Spinal cord (tissue), 10 donors: Measurements from ENCODE around the gene CEP97. TPM values are rescaled to one million over a fixed set of nuclear protein-coding genes. Genes with fewer than 3 reads are reported as not detected.
A peak's percentile ranks its signal among the peaks of the same experiment; 100 is the strongest.
"Not testable (repeated sequence)": the region's sequence is repeated elsewhere in the genome, so short reads cannot be mapped to it uniquely, and the experiment has no call there.

Source experiments
- DNase-seq, 6 donors: peaks; one replicate each; pipeline versions ENCODE4 v3.0.0 to v3.0.0-alpha.2; 2013 to 2015; ENCODE audit warnings: low spot score in 6 of 6, low read depth in 4 of 6
- H3K27ac ChIP-seq: one replicate; pipeline ENCODE4 v1.5.1; 2013; ENCODE audit warnings: low read depth, low read length, control low read depth
- H3K27me3 ChIP-seq: one replicate; pipeline ENCODE4 v1.6.1; 2013; ENCODE audit warnings: low read length; ENCODE audit not compliant: control insufficient read depth, insufficient read depth
- H3K36me3 ChIP-seq: one replicate; pipeline ENCODE4 v1.6.1; 2013; ENCODE audit warnings: low read length; ENCODE audit not compliant: control insufficient read depth, insufficient read depth
- H3K4me1 ChIP-seq: one replicate; pipeline ENCODE4 v1.6.1; 2013; ENCODE audit warnings: low read length; ENCODE audit not compliant: control insufficient read depth, insufficient read depth
- H3K4me3 ChIP-seq: one replicate; pipeline ENCODE4 v1.5.1; 2013; ENCODE audit warnings: low read depth, low read length, control low read depth
- H3K9me3 ChIP-seq: one replicate; pipeline ENCODE4 v1.6.1; 2013; ENCODE audit warnings: low read length; ENCODE audit not compliant: control insufficient read depth, insufficient read depth
- WGBS: methylation state at CpG from one replicate; pipeline ENCODE4 v1.1.5; 2013; ENCODE audit warnings: missing lambda C conversion rate; ENCODE audit not compliant: insufficient coverage; 5-methylcytosine and 5-hydroxymethylcytosine counted together
- polyA plus RNA-seq, 2 donors: library from polyadenylated mRNA; unstranded; fragments of 120-200 nt; gene quantifications; one replicate each; pipeline ENCODE4 v1.2.1, GENCODE V29; 2013; ENCODE audit not compliant: insufficient read length in 2 of 2
- total RNA-seq, 2 donors: library from RNA; depleted of rRNA in 1 of 2; stranded (reverse); fragments of 120-200 nt in 1 of 2; fragments of >200 nt in 1 of 2; gene quantifications; one replicate each; pipeline versions ENCODE4 v1.2.3 to v1.2.4, GENCODE V29; 2013 to 2014
- donor health status: healthy.

CEP97 gene
- total and polyA plus RNA-seq, 4 donors, result 19.2 to 52.0 (median 26.2) TPM

DNA sequence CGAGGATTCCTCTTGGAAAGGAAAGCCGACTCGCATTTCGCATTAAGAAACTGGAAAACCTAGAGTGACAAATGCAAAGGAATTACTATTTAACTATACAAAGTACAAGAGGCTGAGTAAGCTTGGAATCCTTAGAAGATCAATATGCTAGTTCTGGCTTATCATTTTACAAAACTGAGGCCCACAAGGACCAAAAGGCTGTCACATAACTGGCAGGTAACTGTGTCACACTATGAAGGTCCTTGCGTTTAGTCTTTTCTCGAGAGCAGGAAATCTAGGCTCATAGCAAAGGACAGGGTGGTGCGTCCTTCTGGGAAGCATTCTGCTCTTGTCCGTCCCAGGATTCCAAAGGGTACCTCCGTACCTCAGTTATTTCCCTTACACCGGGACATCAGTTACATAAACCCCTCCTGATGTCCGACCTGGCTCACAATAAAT, 38.5 kb upstream of the CEP97 start:
- DNase-seq, result no peak
- Histone ChIP-seq H3K9me3 (no peaks in the 10 kb centered on the region), H3K4me1 (peaks cover 29% of the 10 kb centered on the region)

DNA sequence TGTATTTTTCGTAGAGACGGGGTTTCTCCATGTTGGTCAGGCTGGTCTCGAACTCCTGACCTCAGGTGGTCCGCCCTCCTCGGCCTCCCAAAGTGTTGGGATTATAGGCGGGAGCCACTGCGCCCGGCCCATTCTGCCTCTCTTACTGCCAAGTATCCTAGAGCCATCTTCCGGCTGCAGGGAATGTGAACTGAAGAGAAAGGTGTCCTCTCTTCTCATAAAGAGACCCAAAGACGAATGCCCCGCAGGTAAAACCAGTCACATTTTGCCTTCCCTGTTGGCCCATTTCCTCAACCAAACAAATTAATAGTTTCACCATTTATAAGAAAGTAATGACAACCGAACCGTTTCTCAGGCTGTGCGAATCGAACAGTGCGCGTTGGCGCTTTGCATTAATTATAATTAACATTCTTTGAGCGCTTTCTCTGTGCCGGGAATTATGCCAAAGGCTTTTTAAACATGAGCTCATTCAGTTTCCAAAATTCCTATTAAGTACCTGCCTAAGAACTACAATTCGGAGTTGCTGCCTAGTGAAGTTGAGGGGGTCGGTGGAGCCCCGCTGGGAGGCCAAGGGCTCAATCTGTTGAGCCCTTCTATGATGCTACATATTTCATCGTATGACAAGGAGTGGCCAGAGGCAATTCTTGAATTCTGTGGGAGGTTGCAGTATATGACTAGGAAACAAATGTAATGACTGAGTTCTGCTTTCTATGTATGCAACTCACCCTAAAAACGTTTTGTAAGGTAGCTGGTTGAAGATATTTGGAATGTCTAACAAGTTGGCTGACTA, 37.1 kb upstream of the CEP97 start:
- no peaks in the 10 kb centered on the region for H3K9me3 ChIP-seq
- peak in 2 of 6 donors; percentile 21 to 38 for DNase-seq
- 61% methylated on average over 7 of the region's 25 CpGs for WGBS
- no peaks in the 10 kb centered on the region for H3K27me3 ChIP-seq
- peaks cover 10% of the 10 kb centered on the region for H3K36me3 ChIP-seq
- peaks cover 29% of the 10 kb centered on the region for H3K4me1 ChIP-seq
- H3K27ac ChIP-seq, result peak overlapping the region; percentile 95
- peak overlapping the region; percentile 92 for H3K4me3 ChIP-seq

More for the DNA sequence above, 38.5 kb upstream of the CEP97 start:
- peak overlapping the region; percentile 95 for H3K27ac ChIP-seq
- peaks cover 22% of the 10 kb centered on the region for H3K36me3 ChIP-seq
- peak overlapping the region; percentile 92 for H3K4me3 ChIP-seq
- WGBS, result 0% methylated on average over 5 of the region's 11 CpGs
- H3K27me3 ChIP-seq, result no peaks in the 10 kb centered on the region

DNA sequence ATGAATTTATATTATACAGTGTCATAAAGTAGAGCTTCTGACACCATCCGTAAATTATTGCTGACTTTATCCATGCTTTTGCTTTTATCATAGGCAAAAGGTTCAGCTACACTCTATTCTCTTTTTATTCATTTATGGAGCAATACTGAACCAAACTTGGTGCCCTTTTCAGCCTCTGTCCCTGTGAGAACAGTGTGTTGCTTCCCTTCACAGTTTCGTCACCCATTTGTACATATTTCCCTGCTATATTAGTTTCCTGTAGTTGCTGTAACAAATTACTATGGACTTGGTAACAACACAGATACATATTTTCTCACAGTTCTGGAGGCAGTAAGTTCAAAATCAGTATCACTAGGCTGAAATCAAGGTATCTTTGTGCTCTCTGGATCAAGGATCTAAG, 35.1 kb upstream of the CEP97 start:
- H3K4me3 ChIP-seq, result no peak overlapping the region
- H3K27me3 ChIP-seq, result no peaks in the 10 kb centered on the region
- no peak overlapping the region for H3K27ac ChIP-seq
- H3K36me3 ChIP-seq, result peaks cover under 1% of the 10 kb centered on the region
- H3K9me3 ChIP-seq, result no peaks in the 10 kb centered on the region
- DNase-seq, result no peak
- peaks cover 21% of the 10 kb centered on the region for H3K4me1 ChIP-seq
- 100% methylated on average over 2 of the region's 2 CpGs for WGBS

DNA sequence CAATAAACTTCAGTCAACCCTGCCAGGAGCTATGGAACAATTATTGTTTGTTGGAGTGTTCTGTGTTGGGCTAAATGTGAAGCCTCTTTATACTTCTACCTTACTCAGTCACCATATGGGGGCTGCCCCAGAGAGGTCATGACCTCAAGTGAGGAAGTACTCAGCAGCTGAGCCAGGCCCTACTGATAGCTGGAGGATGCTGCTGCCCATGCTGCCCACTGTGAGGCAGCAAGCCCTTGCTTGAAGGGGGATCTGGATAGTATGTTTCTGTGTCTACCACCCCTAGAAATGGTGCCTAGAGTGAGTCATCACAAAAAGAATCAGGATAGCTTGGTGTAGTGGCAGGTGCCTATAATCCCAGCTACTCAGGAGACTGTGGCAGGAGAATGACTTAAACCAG, 33.4 kb upstream of the CEP97 start:
- Histone ChIP-seq H3K27ac (no peak overlapping the region), H3K9me3 (no peaks in the 10 kb centered on the region), H3K36me3 (no peaks in the 10 kb centered on the region), H3K4me3 (no peak overlapping the region), H3K27me3 (no peaks in the 10 kb centered on the region), H3K4me1 (peaks cover 18% of the 10 kb centered on the region)
- no peak for DNase-seq

DNA sequence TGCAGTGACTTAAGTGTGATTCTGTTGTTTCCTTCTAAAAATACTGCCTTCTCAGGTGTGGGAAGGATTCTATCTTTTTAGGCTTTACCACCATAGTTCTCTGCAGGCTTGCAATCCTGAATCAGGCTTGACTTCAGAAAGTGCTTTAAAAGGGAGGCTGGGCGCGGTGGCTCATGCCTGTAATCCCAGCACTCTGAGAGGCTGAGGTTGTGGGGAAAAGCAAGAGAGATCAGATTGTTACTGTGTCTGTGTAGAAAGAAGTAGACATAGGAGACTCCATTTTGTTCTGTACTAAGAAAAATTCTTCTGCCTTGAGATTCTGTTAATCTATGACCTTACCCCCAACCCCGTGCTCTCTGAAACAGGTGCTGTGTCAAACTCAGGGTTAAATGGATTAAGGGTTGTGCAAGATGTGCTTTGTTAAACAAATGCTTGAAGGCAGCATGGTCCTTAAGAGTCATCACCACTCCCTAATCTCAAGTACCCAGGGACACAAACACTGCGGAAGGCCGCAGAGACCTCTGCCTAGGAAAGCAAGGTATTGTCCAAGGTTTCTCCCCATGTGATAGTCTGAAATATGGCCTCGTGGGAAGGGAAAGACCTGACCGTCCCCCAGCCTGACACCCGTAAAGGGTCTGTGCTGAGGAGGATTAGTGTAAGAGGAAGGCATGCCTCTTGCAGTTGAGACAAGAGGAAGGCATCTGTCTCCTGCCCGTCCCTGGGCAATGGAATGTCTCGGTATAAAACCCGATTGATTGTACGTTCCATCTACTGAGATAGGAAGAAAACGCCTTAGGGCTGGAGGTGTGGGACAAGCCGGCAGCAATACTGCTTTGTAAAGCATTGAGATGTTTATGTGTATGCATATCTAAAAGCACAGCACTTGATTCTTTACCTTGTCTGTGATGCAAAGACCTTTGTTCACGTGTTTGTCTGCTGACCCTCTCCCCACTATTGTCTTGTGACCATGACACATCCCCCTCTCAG, 32.4 kb upstream of the CEP97 start:
- peaks cover 15% of the 10 kb centered on the region for H3K4me1 ChIP-seq
- not testable (repeated sequence) for DNase-seq, H3K4me3 ChIP-seq, H3K36me3 ChIP-seq, H3K27me3 ChIP-seq, H3K27ac ChIP-seq, H3K9me3 ChIP-seq
- 62% methylated on average over 5 of the region's 15 CpGs for WGBS

DNA sequence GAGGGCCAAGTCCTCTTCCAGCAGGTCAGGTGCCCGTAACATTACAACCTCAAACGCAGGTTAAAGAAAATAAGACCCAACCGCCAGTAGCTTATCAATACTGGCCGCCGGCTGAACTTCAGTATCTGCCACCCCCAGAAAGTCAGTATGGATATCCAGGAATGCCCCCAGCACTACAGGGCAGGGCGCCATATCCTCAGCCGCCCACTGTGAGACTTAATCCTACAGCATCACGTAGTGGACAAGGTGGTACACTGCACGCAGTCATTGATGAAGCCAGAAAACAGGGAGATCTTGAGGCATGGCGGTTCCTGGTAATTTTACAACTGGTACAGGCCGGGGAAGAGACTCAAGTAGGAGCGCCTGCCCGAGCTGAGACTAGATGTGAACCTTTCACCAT, 30.9 kb upstream of the CEP97 start:
- not testable (repeated sequence) for H3K27ac ChIP-seq, H3K36me3 ChIP-seq, H3K4me1 ChIP-seq, H3K9me3 ChIP-seq, H3K4me3 ChIP-seq, H3K27me3 ChIP-seq
- peak in 2 of 6 donors; percentile 16 to 28 for DNase-seq
- 90% methylated on average over 4 of the region's 13 CpGs for WGBS

DNA sequence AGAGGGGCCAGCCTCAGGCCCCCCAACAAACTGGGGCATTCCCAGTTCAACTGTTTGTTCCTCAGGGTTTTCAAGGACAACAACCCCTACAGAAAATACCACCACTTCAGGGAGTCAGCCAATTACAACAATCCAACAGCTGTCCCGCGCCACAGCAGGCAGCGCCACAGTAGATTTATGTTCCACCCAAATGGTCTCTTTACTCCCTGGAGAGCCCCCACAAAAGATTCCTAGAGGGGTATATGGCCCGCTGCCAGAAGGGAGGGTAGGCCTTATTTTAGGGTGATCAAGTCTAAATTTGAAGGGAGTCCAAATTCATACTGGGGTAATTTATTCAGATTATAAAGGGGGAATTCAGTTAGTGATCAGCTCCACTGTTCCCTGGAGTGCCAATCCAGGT, 29.6 kb upstream of the CEP97 start:
- H3K9me3 ChIP-seq, H3K27ac ChIP-seq, H3K4me3 ChIP-seq, H3K36me3 ChIP-seq, H3K4me1 ChIP-seq, H3K27me3 ChIP-seq: not testable (repeated sequence)
- DNase-seq, result peak in 2 of 6 donors; percentile 17 to 51
- no CpG with 5 or more reads among the region's 4 CpGs for WGBS

DNA sequence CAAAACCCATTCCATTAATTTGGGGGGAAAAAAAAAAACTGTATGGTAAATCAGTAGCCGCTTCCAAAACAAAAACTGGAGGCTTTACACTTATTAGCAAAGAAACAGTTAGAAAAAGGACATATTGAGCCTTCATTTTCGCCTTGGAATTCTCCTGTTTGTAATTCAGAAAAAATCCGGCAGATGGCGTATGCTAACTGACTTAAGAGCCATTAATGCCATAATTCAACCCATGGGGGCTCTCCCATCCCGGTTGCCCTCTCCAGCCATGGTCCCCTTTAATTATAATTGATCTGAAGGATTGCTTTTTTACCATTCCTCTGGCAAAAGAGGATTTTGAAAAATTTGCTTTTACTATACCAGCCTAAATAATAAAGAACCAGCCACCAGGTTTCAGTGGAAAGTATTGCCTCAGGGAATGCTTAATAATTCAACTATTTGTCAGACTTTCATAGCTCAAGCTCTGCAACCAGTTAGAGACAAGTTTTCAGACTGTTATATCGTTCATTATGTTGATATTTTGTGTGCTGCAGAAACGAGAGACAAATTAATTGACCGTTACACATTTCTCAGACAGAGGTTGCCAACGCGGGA, 28.5 kb upstream of the CEP97 start:
- H3K27me3 ChIP-seq, result no peaks in the 10 kb centered on the region
- DNase-seq, result peak in 4 of 6 donors; percentile 36 to 90 (median 73)
- H3K4me3 ChIP-seq, result no peak overlapping the region
- peaks cover 3% of the 10 kb centered on the region for H3K4me1 ChIP-seq
- WGBS, result 0% methylated on average over 3 of the region's 10 CpGs
- H3K36me3 ChIP-seq, result no peaks in the 10 kb centered on the region
- no peak overlapping the region for H3K27ac ChIP-seq
- no peaks in the 10 kb centered on the region for H3K9me3 ChIP-seq

DNA sequence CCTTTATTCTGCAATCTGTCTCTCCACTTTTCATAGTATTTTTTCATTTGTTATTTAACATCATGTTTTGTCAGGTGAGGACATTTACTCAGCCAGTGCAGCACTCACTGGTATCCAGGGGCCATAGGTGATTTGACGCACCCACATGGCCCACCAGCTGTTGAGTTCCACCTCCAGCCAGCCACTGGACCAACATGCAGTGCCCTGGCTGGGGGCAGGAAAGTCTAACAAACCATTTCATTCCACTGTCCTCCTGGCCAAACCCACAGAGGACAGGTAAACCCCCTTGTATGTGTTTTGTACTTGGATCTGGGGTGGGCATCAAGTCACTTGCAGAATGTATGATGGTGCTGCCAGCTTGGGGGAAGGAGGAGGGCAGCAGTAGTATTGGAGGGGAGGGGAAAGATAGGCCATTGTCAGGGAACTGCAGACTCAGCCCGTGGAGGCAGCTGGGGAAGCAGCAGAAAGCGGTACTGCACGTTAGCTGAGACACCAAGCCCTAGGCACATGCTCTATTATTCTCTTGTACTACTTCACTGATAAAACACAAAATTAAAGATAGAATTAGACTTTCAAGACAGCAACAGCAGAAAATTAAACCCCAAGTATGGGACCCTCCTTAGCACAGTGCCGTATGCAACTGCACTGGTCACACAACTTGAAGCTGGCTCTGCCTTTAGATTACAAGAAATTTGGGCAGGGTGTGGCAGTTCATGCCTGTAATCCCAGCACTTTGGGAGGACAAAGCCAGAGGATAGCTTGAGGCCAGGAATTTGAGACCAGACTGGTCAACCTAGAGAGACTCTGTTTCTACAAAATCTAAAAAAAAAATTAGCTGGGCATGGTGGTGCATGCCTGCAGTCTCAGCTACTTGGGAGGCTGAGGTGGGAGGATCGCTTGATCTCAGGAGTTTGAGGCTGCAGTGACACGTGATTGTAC, 22.4 kb upstream of the CEP97 start:
- no peak for DNase-seq
- H3K4me3 ChIP-seq, result no peak overlapping the region
- H3K36me3 ChIP-seq, result no peaks in the 10 kb centered on the region
- WGBS, result 92% methylated on average over 4 of the region's 7 CpGs
- H3K27me3 ChIP-seq, result no peaks in the 10 kb centered on the region
- H3K4me1 ChIP-seq, result no peaks in the 10 kb centered on the region
- H3K27ac ChIP-seq, result no peak overlapping the region
- H3K9me3 ChIP-seq, result no peaks in the 10 kb centered on the region
